ENCODE measurements around the gene LCN10. TPM values are rescaled to one million over a fixed set of nuclear protein-coding genes. Genes with fewer than 3 reads are reported as not detected.

The LCN10 gene
- total and polyA plus RNA-seq, 2 of the 13 experiments (the other 11 are each of a cell fraction or from before 2014, with no cell fraction given), result 0.53 to 0.61 TPM

DNA sequence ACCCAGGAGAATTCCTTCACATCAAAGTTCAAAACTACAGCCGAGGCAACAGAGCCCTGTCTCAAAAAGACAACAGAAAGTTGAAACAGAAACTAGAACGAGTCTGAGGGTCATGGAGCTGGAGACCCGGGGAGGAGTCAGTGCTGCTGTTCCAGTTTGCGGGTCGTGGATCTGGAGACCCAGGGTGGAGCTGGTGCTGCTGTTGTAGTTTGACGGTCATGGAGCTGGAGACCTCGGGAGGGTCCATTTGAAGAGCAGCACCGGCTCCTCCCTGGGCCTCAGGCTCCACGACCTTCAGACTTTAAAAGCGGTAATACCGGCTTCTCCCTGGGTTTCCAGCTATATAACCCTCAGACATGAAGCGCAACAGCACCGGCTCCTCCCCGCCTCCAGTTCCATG, 34.6 kb upstream of the LCN10 start (continued):
- TF ChIP-seq, protein P1, sequence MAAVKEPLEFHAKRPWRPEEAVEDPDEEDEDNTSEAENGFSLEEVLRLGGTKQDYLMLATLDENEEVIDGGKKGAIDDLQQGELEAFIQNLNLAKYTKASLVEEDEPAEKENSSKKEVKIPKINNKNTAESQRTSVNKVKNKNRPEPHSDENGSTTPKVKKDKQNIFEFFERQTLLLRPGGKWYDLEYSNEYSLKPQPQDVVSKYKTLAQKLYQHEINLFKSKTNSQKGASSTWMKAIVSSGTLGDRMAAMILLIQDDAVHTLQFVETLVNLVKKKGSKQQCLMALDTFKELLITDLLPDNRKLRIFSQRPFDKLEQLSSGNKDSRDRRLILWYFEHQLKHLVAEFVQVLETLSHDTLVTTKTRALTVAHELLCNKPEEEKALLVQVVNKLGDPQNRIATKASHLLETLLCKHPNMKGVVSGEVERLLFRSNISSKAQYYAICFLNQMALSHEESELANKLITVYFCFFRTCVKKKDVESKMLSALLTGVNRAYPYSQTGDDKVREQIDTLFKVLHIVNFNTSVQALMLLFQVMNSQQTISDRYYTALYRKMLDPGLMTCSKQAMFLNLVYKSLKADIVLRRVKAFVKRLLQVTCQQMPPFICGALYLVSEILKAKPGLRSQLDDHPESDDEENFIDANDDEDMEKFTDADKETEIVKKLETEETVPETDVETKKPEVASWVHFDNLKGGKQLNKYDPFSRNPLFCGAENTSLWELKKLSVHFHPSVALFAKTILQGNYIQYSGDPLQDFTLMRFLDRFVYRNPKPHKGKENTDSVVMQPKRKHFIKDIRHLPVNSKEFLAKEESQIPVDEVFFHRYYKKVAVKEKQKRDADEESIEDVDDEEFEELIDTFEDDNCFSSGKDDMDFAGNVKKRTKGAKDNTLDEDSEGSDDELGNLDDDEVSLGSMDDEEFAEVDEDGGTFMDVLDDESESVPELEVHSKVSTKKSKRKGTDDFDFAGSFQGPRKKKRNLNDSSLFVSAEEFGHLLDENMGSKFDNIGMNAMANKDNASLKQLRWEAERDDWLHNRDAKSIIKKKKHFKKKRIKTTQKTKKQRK (IDR thresholded peaks at IDR 0.05; ENCODE audit: low read length), result no peak
- TF ChIP-seq ZNF441 (CRISPR knock-in tag; IDR thresholded peaks at IDR 0.05; ENCODE audit: borderline replicate concordance) (no peak), ZNF670 (CRISPR knock-in tag; IDR thresholded peaks at IDR 0.05; ENCODE audit: borderline replicate concordance) (no peak), ZSCAN31 (CRISPR knock-in tag; IDR thresholded peaks at IDR 0.05; ENCODE audit: low read depth) (no peak), NR2C2 (CRISPR knock-in tag; IDR thresholded peaks at IDR 0.05; ENCODE audit: borderline replicate concordance) (no peak), ZNF543 (CRISPR knock-in tag; IDR thresholded peaks at IDR 0.05) (0 out of 2 replicates have a peak, but pooled peaks have one; percentile 6), TBL1XR1 (IDR thresholded peaks at IDR 0.05; ENCODE audit: borderline replicate concordance, low read length, partially characterized antibody) (no peak), TAF1 (CRISPR knock-in tag; IDR thresholded peaks at IDR 0.05) (no peak), MIER2 (CRISPR knock-in tag; IDR thresholded peaks at IDR 0.05) (no peak), NR1H2 (CRISPR knock-in tag; IDR thresholded peaks at IDR 0.05; ENCODE audit: borderline replicate concordance, low read depth) (no peak), ZBTB21 (CRISPR knock-in tag; IDR thresholded peaks at IDR 0.05) (no peak), POLR2G (IDR thresholded peaks at IDR 0.05; ENCODE audit: low read depth, low read length) (0 out of 2 replicates have a peak, but pooled peaks have one; percentile 29), HNF4A (CRISPR knock-in tag; IDR thresholded peaks at IDR 0.05) (0 out of 2 replicates have a peak, but pooled peaks have one; percentile 5), NFKB2 (CRISPR knock-in tag; IDR thresholded peaks at IDR 0.05; ENCODE audit: borderline replicate concordance) (peak; percentile 42; the same call in 1 of the 2 replicates)
- TF ChIP-seq, protein P2, sequence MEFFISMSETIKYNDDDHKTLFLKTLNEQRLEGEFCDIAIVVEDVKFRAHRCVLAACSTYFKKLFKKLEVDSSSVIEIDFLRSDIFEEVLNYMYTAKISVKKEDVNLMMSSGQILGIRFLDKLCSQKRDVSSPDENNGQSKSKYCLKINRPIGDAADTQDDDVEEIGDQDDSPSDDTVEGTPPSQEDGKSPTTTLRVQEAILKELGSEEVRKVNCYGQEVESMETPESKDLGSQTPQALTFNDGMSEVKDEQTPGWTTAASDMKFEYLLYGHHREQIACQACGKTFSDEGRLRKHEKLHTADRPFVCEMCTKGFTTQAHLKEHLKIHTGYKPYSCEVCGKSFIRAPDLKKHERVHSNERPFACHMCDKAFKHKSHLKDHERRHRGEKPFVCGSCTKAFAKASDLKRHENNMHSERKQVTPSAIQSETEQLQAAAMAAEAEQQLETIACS (CRISPR knock-in tag; IDR thresholded peaks at IDR 0.05), result no peak
- TF ChIP-seq, protein P3, sequence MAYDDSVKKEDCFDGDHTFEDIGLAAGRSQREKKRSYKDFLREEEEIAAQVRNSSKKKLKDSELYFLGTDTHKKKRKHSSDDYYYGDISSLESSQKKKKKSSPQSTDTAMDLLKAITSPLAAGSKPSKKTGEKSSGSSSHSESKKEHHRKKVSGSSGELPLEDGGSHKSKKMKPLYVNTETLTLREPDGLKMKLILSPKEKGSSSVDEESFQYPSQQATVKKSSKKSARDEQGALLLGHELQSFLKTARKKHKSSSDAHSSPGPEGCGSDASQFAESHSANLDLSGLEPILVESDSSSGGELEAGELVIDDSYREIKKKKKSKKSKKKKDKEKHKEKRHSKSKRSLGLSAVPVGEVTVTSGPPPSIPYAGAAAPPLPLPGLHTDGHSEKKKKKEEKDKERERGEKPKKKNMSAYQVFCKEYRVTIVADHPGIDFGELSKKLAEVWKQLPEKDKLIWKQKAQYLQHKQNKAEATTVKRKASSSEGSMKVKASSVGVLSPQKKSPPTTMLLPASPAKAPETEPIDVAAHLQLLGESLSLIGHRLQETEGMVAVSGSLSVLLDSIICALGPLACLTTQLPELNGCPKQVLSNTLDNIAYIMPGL (CRISPR knock-in tag; IDR thresholded peaks at IDR 0.05; ENCODE audit: borderline replicate concordance in 1 of 2, low read depth in 1 of 2), result no peak
- TF ChIP-seq, protein P4, sequence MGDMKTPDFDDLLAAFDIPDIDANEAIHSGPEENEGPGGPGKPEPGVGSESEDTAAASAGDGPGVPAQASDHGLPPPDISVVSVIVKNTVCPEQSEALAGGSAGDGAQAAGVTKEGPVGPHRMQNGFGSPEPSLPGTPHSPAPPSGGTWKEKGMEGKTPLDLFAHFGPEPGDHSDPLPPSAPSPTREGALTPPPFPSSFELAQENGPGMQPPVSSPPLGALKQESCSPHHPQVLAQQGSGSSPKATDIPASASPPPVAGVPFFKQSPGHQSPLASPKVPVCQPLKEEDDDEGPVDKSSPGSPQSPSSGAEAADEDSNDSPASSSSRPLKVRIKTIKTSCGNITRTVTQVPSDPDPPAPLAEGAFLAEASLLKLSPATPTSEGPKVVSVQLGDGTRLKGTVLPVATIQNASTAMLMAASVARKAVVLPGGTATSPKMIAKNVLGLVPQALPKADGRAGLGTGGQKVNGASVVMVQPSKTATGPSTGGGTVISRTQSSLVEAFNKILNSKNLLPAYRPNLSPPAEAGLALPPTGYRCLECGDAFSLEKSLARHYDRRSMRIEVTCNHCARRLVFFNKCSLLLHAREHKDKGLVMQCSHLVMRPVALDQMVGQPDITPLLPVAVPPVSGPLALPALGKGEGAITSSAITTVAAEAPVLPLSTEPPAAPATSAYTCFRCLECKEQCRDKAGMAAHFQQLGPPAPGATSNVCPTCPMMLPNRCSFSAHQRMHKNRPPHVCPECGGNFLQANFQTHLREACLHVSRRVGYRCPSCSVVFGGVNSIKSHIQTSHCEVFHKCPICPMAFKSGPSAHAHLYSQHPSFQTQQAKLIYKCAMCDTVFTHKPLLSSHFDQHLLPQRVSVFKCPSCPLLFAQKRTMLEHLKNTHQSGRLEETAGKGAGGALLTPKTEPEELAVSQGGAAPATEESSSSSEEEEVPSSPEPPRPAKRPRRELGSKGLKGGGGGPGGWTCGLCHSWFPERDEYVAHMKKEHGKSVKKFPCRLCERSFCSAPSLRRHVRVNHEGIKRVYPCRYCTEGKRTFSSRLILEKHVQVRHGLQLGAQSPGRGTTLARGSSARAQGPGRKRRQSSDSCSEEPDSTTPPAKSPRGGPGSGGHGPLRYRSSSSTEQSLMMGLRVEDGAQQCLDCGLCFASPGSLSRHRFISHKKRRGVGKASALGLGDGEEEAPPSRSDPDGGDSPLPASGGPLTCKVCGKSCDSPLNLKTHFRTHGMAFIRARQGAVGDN (CRISPR knock-in tag; IDR thresholded peaks at IDR 0.05), result peak; percentile 74
- TF ChIP-seq, protein P5, sequence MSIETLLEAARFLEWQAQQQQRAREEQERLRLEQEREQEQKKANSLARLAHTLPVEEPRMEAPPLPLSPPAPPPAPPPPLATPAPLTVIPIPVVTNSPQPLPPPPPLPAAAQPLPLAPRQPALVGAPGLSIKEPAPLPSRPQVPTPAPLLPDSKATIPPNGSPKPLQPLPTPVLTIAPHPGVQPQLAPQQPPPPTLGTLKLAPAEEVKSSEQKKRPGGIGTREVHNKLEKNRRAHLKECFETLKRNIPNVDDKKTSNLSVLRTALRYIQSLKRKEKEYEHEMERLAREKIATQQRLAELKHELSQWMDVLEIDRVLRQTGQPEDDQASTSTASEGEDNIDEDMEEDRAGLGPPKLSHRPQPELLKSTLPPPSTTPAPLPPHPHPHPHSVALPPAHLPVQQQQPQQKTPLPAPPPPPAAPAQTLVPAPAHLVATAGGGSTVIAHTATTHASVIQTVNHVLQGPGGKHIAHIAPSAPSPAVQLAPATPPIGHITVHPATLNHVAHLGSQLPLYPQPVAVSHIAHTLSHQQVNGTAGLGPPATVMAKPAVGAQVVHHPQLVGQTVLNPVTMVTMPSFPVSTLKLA (IDR thresholded peaks at IDR 0.05), result no peak
